Motor neuron (in vitro differentiated cells): ENCODE results near the gene CDC16. TPM values are rescaled to one million over a fixed set of nuclear protein-coding genes. Genes with fewer than 3 reads are reported as not detected.

Experiments
- ATAC-seq, 8 experiments: fragments of 200-7000 bp; cut with Tn5 transposase; replicated peaks in 6 of 8; 2 replicates each; pipeline ENCODE4 v1.8.0; 2021; ENCODE audit warnings: mild to moderate bottlenecking in 8 of 8, moderate library complexity in 8 of 8
- H3K27ac ChIP-seq, 2 donors: fragments of 250-450 bp; sonication (Bioruptor Pico); 2 replicates each; pipeline ENCODE4 v1.9.0; 2021; ENCODE audit warnings: antibody characterized with exemption in 2 of 2, mild to moderate bottlenecking in 2 of 2, moderate library complexity in 1 of 2
- H3K4me1 ChIP-seq, 2 donors: fragments of 250-450 bp; sonication (Bioruptor Pico); replicated peaks in 1 of 2; 2 replicates each; pipeline ENCODE4 v1.6.1; 2021; ENCODE audit warnings: antibody characterized with exemption in 2 of 2, mild to moderate bottlenecking in 2 of 2, moderate library complexity in 1 of 2
- H3K4me3 ChIP-seq, 5 donors: fragments of 250-450 bp; sonication (Bioruptor Pico); 2 replicates each; pipeline ENCODE4 v1.9.0; 2021; ENCODE audit warnings: antibody characterized with exemption in 5 of 5, mild to moderate bottlenecking in 5 of 5, moderate library complexity in 4 of 5
- WGBS, 10 experiments: fragments of 450-650 bp; shearing (Covaris generic); methylation state at CpG; one replicate each; pipeline ENCODE4 v1.0.0; 2022; 5-methylcytosine and 5-hydroxymethylcytosine counted together
- in situ Hi-C, 9 experiments: fragments of 400-800 bp; cut with MboI; loops; one replicate each; pipeline ENCODE4 v1.15.0; 2021; ENCODE audit warnings: low sequenced_read_pairs in 9 of 9, low pct_unique_long_range_greater_than_20kb in 2 of 9; ENCODE audit not compliant: unreplicated experiment in 9 of 9
- total RNA-seq, 8 experiments: library from RNA; unstranded; fragments of 300-600 nt; gene quantifications; 2 replicates each; pipeline versions ENCODE4 v1.2.3 to v1.2.4, GENCODE V29; 2022

The CDC16 gene
- total RNA-seq, 8 experiments from 2014 or later, result 33.9 to 79.4 (median 44.0) TPM

DNA sequence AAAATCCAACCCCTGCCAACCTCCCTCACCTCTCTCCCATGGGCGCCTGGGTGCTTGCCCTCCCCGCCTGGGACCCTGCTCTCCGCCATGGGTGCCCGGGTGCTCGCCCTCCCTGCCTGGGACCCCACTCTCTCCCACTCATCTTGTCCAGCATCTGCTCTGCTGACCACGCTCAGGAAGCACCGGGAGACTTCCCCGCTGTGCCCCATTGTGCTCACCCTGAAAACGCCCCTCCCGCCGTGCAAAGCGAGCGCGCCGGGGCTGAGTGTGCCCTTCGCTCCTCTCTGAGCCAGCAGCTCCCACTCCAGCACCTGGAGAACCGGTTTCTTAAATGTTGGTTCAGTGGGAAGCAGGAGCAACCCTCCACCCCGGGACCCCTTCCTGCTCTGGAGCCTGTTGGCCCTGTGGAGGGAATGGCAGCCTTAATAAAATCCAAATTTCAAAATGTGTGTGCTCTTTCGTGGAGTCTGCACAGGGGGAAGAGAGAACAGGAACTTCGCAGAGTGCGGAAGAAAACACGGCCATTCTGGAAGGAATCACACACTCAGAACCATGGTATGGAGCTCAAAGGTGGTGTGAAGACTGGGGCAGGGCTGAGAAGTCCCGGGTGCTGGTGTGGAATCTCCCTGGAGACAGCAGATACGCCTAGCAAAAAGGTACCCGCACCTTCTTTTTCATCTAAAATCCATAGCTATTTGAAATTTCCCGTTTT, 23.1 kb upstream of the CDC16 start:
- peak in 3 of 8 experiments; percentile 4 to 78 (median 19) for ATAC-seq
- H3K27ac ChIP-seq, result no peak overlapping the region
- WGBS, 10 experiments, result 27 to 100% (median 75%) methylated on average over 1 to 8 of the region's 26 CpGs; no CpG with 5 or more reads in 3 of the 10 experiments
- H3K4me3 ChIP-seq, result no peak overlapping the region
- in situ Hi-C loops, result no loop called here
- H3K4me1 ChIP-seq, result no peaks in the 10 kb centered on the region

- WGBS, 10 experiments, result 6 to 86% (median 68%) methylated on average over 1 to 5 of the region's 6 CpGs
- Histone ChIP-seq H3K27ac (no peak overlapping the region), H3K4me3 (no peak overlapping the region), H3K4me1 (no peaks in the 10 kb centered on the region)
- ATAC-seq, result peak in 4 of 8 experiments; percentile 23 to 96 (median 54)
- in situ Hi-C loops, result no loop called here
Observed at GRCh38 chr13:114212158-114212495, 22.6 kb upstream of the CDC16 start.

- no peaks in the 10 kb centered on the region for H3K4me1 ChIP-seq
- in situ Hi-C loops, result no loop called here
- WGBS, 10 experiments, result 93 to 100% (median 100%) methylated on average over 1 to 5 of the region's 7 CpGs; no CpG with 5 or more reads in 7 of the 10 experiments
Observed at GRCh38 chr13:114213980-114214379, 20.7 kb upstream of the CDC16 start.

DNA sequence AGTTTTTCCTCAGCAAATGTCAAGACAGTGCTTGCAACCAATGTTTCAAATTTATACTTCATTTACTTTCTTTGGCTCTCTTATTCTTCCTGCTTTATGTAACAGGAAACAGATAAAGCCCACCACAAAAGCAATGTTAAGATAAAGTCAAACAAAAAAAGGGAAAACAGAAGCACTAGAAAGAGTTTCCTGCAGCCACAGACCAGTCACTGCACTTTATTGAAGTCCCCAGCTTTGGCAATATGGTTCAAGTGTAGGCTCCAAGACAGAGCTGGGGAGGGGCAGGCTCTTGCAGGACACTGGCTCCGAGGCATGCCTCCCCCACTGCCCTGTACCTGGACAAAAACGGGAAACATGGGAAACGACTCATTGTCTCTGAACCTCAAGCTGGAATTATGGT, 15.3 kb upstream of the CDC16 start:
- no peak for ATAC-seq
- in situ Hi-C loops, result no loop called here
- Histone ChIP-seq H3K27ac (no peak overlapping the region), H3K4me1 (peaks cover 0 to 2% of the 10 kb centered on the region in 2 donors), H3K4me3 (no peak overlapping the region)
- WGBS, 10 experiments, result 20 to 100% (median 51%) methylated on average over 1 to 3 of the region's 3 CpGs; no CpG with 5 or more reads in 2 of the 10 experiments

More at GRCh38 chr13:114213980-114214379, 20.7 kb upstream of the CDC16 start:
- Histone ChIP-seq H3K4me3 (no peak overlapping the region), H3K27ac (no peak overlapping the region)
- ATAC-seq, result no peak

DNA sequence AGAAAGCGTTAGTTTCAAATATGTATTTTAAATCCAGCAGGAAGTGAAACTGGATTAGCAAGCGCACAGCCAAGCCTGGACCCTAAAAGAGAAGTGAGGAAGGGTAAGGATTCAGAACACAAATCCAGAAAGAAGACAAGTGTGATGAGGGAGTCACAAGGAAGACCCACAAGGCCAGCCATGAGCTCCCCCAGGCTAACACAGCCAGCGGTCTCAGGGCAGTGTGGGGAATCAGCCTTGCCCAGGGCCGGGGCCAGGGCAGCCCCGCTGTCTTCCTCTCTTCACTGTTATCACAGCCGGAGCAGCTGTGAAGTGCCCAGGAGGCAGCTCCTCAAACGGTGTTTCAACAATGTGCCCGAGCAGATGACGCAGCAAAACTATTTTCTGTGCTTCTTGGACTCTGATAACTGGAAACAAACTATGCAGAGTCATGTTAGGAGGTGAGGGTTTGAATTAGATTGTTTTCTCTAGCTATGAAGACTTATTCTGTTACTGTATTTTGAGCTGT, 12.2 kb upstream of the CDC16 start:
- ATAC-seq, result peak in 3 of 8 experiments; percentile 15 to 25 (median 20)
- H3K4me3 ChIP-seq, result no peak overlapping the region
- H3K4me1 ChIP-seq, result peaks cover 0 to 7% of the 10 kb centered on the region in 2 donors
- WGBS, 10 experiments, result 58 to 100% (median 83%) methylated on average over 1 to 8 of the region's 9 CpGs; no CpG with 5 or more reads in 1 of the 10 experiments
- in situ Hi-C loops, result no loop called here
- H3K27ac ChIP-seq, result no peak overlapping the region

DNA sequence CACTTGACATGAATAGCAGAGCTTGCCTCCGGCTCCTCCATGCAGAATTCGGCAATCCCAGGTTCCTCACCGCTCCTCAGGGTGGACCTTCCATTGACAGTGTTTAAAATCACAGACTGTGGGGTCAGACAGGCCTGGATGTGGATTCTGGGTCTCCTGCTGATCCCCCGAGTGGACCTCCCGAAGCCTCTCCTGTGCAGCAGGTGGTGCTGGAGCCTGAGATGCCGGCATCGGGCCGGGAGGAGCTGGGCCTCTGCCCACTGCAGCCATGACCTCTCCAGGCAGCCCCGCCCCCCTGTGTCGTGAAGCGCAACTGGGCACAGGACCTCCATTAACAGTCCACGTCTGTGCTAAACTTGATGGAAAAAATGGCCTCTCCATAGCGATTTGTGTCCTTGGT, 10.5 kb upstream of the CDC16 start:
- in situ Hi-C loops, result no loop called here
- no peak overlapping the region for H3K4me3 ChIP-seq
- WGBS, 10 experiments, result 75 to 100% (median 88%) methylated on average over 1 to 5 of the region's 13 CpGs; no CpG with 5 or more reads in 6 of the 10 experiments
- no peak for ATAC-seq
- peaks cover 0 to 7% of the 10 kb centered on the region in 2 donors for H3K4me1 ChIP-seq
- no peak overlapping the region for H3K27ac ChIP-seq

GRCh38 chr13:114225610-114226009, 9.1 kb upstream of the CDC16 start:
- no peak overlapping the region for H3K4me3 ChIP-seq
- peaks cover 11 to 15% of the 10 kb centered on the region in 2 donors for H3K4me1 ChIP-seq
- H3K27ac ChIP-seq, result no peak overlapping the region
- WGBS, 10 experiments, result 70 to 88% methylated on average over 2 to 6 of the region's 8 CpGs; no CpG with 5 or more reads in 8 of the 10 experiments
- no peak for ATAC-seq
- in situ Hi-C loops, result no loop called here

GRCh38 chr13:114226088-114226487, 8.6 kb upstream of the CDC16 start:
- in situ Hi-C loops, result no loop called here
- 83 to 100% (median 92%) methylated on average over 2 to 5 of the region's 11 CpGs; no CpG with 5 or more reads in 5 of the 10 experiments for WGBS, 10 experiments
- no peak for ATAC-seq
- peaks cover 13 to 15% of the 10 kb centered on the region in 2 donors for H3K4me1 ChIP-seq
- no peak overlapping the region for H3K27ac ChIP-seq
- H3K4me3 ChIP-seq, result no peak overlapping the region

DNA sequence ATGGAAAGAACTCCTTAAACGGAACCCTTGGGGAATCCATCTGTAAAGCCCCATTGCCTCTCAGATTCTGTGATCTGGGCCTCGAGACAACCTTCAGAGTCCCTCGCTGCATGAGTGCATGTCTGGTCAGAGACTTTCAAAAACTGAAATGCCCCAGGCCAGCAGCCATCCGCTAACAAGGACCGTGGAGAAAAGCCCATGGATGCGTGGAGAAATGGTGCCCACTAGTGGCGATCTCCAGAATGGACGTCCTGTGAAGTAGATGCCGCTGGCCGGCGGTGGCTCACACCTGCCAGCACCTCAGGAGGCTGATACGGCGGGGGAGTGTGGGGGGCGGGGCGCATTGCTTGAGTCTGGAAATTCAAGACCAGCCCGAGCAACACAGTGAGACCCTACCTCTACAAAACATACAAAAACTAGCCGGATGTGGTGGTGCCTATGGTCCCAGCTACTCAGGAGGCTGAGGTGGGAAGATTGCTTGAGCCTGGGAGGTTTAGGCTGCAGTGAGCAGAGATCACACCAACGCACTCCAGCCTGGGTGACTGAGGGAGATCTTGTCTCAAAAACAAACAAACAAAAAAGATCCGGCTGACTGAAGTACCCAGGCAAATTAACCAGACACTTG, 7.9 kb upstream of the CDC16 start:
- Histone ChIP-seq H3K4me3 (no peak overlapping the region), H3K27ac (no peak overlapping the region), H3K4me1 (peaks cover 13 to 15% of the 10 kb centered on the region in 2 donors)
- ATAC-seq, result peak; percentile 85 to 97 (median 91)
- in situ Hi-C loops, result no loop called here
- WGBS, 10 experiments, result 0 to 50% (median 5%) methylated on average over 1 to 4 of the region's 19 CpGs; no CpG with 5 or more reads in 1 of the 10 experiments

DNA sequence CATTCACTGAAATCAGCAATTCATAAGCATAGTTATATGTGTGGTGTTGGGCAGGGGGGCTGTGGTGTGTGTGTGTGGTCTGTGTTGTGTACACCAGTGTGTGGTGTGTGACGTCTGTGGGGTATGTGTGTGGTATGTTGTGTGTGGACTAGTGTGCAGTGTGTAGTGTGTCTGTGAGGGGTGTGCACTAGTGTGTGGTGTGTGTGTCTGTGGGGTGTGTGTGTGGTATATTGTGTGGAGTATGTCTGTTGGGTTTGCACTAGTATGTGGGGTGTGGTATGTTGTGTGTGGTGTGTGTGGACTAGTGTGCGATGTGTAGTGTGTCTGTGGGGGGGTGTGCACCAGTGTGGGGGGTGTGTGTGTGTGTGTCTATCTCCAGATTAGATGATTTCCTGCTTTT, 7.2 kb upstream of the CDC16 start:
- no peak overlapping the region for H3K27ac ChIP-seq
- 17 to 100% methylated on average over 1 of the region's 2 CpGs; no CpG with 5 or more reads in 8 of the 10 experiments for WGBS, 10 experiments
- peaks cover 13 to 15% of the 10 kb centered on the region in 2 donors for H3K4me1 ChIP-seq
- in situ Hi-C loops, result no loop called here
- ATAC-seq, result no peak
- no peak overlapping the region for H3K4me3 ChIP-seq

- ATAC-seq, result no peak
- 0 to 85% (median 65%) methylated on average over 1 to 9 of the region's 9 CpGs; no CpG with 5 or more reads in 3 of the 10 experiments for WGBS, 10 experiments
- Histone ChIP-seq H3K27ac (no peak overlapping the region), H3K4me1 (peaks cover 13 to 15% of the 10 kb centered on the region in 2 donors), H3K4me3 (no peak overlapping the region)
- in situ Hi-C loops, result no loop called here
Observed at GRCh38 chr13:114228176-114228575, 6.5 kb upstream of the CDC16 start.

DNA sequence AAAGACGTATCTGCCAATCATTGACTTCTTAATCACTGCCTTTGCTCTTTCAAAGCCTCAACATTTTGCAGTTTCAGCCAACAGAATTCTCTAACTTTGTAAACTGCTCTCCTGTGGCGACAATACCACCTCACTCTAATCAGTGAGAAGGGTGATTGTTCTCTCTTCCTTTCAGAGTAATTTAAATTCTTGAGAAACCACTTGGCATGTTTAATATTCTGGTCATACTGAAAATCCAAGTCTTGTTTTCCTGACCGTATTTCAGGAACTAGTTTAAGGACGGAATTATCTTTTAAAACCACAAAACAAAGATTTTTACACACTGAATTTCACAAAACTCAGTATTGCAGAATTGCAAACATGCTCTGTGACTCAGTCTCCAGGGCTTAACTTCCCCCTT, 5.2 kb upstream of the CDC16 start:
- 21 to 66% (median 53%) methylated on average over 1 to 4 of the region's 4 CpGs; no CpG with 5 or more reads in 2 of the 10 experiments for WGBS, 10 experiments
- no peak for ATAC-seq
- Histone ChIP-seq H3K4me3 (no peak overlapping the region), H3K4me1 (peaks cover 11 to 16% of the 10 kb centered on the region in 2 donors), H3K27ac (no peak overlapping the region)
- in situ Hi-C loops, result no loop called here

DNA sequence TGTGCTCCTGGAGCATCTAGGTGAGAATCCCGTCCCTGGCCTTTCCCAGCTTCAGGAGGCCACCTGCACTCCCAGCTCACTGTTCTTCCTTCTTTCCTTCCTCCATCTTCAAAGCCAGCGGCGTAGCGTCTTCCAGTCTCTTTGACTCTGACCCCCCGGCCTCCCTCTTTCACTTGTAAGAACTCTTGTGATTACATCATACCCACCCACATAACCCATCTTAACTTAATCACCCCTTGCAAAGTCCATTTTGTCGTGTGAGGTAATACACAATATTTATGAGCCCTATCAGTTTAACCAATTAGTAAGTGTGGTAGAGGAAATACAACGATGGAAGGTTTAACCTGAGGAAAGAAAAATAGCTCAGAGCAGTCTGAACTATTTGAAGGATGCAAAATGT, 4.6 kb upstream of the CDC16 start:
- Histone ChIP-seq H3K4me1 (peaks cover 8 to 16% of the 10 kb centered on the region in 2 donors), H3K27ac (no peak overlapping the region), H3K4me3 (no peak overlapping the region)
- peak in 3 of 8 experiments; percentile 5 to 20 (median 13) for ATAC-seq
- 0 to 80% (median 40%) methylated on average over 1 to 6 of the region's 7 CpGs; no CpG with 5 or more reads in 2 of the 10 experiments for WGBS, 10 experiments
- in situ Hi-C loops, result no loop called here
